ENCODE data around the gene HCN2.

HCN2 gene

GRCh38 chr19:572140-572742 is 17.4 kb upstream of the HCN2 start, which contains the start of gene BSG:
Gene BSG (plus strand): TSS chr19:572596. CDS start chr19:572635, 39 bp downstream.
- peak; percentile 98 to 99 (median 98) for DNase-seq
- ChIA-PET CTCF (interaction anchor here (1.0 kb wide), 1 partner anchor 12 kb away, joined by 3 read pairs; no protein-coding TSS in a partner anchor), POLR2A (interaction anchor here (1.4 to 1.5 kb wide), 2 partner anchors 41 to 132 kb away, joined by 3 to 5 read pairs; partner anchors contain the start of gene CDC34)
- Histone ChIP-seq H3K27me3 (replicated peaks in 2 of 5; ENCODE audit: control insufficient read depth in 4 of 5, insufficient read depth in 5 of 5, low read length in 4 of 5) (no peaks in the 10 kb centered on the region), H3K4me3 (ENCODE audit: control insufficient read depth in 1 of 7, extremely low read depth in 1 of 7, insufficient read depth in 4 of 7, low read depth in 2 of 7, low read length in 6 of 7) (peak within 1 kb of the TSS; percentile 71 to 93 (median 81)), H3K27ac (ENCODE audit: insufficient read depth in 1 of 2, low read depth in 1 of 2, low read length in 2 of 2, poor library complexity in 1 of 2, severe bottlenecking in 2 of 2) (peak within 1 kb of the TSS; percentile 61 to 90), H3K4me1 (ENCODE audit: control extremely low read depth in 1 of 4, control insufficient read depth in 4 of 4, insufficient read depth in 4 of 4, low read length in 3 of 4) (peaks cover 0 to 49% (median 36%) of the 10 kb centered on the region in 4 experiments), H3K9me3 (ENCODE audit: control extremely low read depth in 1 of 5, control insufficient read depth in 4 of 5, insufficient read depth in 2 of 5, low read depth in 1 of 5, low read length in 4 of 5) (no peaks in the 10 kb centered on the region), H3K36me3 (ENCODE audit: control insufficient read depth in 4 of 4, insufficient read depth in 4 of 4, low read length in 3 of 4) (peaks cover 0 to 2% (median 0%) of the 10 kb centered on the region in 4 experiments)
- WGBS (ENCODE audit: insufficient coverage): 0% methylated on average over 79 of the region's 79 CpGs

- no peak for DNase-seq
- Histone ChIP-seq H3K36me3 (ENCODE audit: control insufficient read depth in 4 of 4, insufficient read depth in 4 of 4, low read length in 3 of 4) (peaks cover 0 to 7% (median 3%) of the 10 kb centered on the region in 4 experiments), H3K27me3 (replicated peaks in 2 of 5; ENCODE audit: control insufficient read depth in 4 of 5, insufficient read depth in 5 of 5, low read length in 4 of 5) (no peaks in the 10 kb centered on the region), H3K4me3 (ENCODE audit: control insufficient read depth in 1 of 7, extremely low read depth in 1 of 7, insufficient read depth in 4 of 7, low read depth in 2 of 7, low read length in 6 of 7) (peak overlapping the region; percentile 62 to 93 (median 81)), H3K4me1 (ENCODE audit: control extremely low read depth in 1 of 4, control insufficient read depth in 4 of 4, insufficient read depth in 4 of 4, low read length in 3 of 4) (peaks cover 0 to 49% (median 38%) of the 10 kb centered on the region in 4 experiments), H3K27ac (ENCODE audit: insufficient read depth in 1 of 2, low read depth in 1 of 2, low read length in 2 of 2, poor library complexity in 1 of 2, severe bottlenecking in 2 of 2) (peak overlapping the region; percentile 61 to 90), H3K9me3 (ENCODE audit: control extremely low read depth in 1 of 5, control insufficient read depth in 4 of 5, insufficient read depth in 2 of 5, low read depth in 1 of 5, low read length in 4 of 5) (no peaks in the 10 kb centered on the region)
- under 1% methylated on average over 54 of the region's 55 CpGs for WGBS (ENCODE audit: insufficient coverage)
- CTCF ChIA-PET: interaction anchor here (1.0 kb wide), 1 partner anchor 11 kb away, joined by 3 read pairs; no protein-coding TSS in a partner anchor
- POLR2A ChIA-PET: interaction anchor here (1.4 to 1.5 kb wide), 2 partner anchors 41 to 131 kb away, joined by 3 to 5 read pairs; partner anchors contain the start of gene CDC34
Observed at GRCh38 chr19:572743-573518, 16.8 kb upstream of the HCN2 start.

GRCh38 chr19:573519-573825 is 16.2 kb upstream of the HCN2 start:
- CTCF ChIA-PET: interaction anchor here (3.5 kb wide), 1 partner anchor 12 kb away, joined by 28 read pairs; no protein-coding TSS in a partner anchor
- Histone ChIP-seq H3K4me3 (ENCODE audit: control insufficient read depth in 1 of 7, extremely low read depth in 1 of 7, insufficient read depth in 4 of 7, low read depth in 2 of 7, low read length in 6 of 7) (peak overlapping the region; percentile 62 to 93 (median 81)), H3K27me3 (replicated peaks in 2 of 5; ENCODE audit: control insufficient read depth in 4 of 5, insufficient read depth in 5 of 5, low read length in 4 of 5) (no peaks in the 10 kb centered on the region), H3K4me1 (ENCODE audit: control extremely low read depth in 1 of 4, control insufficient read depth in 4 of 4, insufficient read depth in 4 of 4, low read length in 3 of 4) (peaks cover 0 to 49% (median 38%) of the 10 kb centered on the region in 4 experiments), H3K9me3 (ENCODE audit: control extremely low read depth in 1 of 5, control insufficient read depth in 4 of 5, insufficient read depth in 2 of 5, low read depth in 1 of 5, low read length in 4 of 5) (no peaks in the 10 kb centered on the region), H3K27ac (ENCODE audit: insufficient read depth in 1 of 2, low read depth in 1 of 2, low read length in 2 of 2, poor library complexity in 1 of 2, severe bottlenecking in 2 of 2) (peak overlapping the region in 1 of 2 experiments; percentile 90), H3K36me3 (ENCODE audit: control insufficient read depth in 4 of 4, insufficient read depth in 4 of 4, low read length in 3 of 4) (peaks cover 0 to 11% (median 4%) of the 10 kb centered on the region in 4 experiments)
- 6% methylated on average over 12 of the region's 15 CpGs for WGBS (ENCODE audit: insufficient coverage)
- POLR2A ChIA-PET: no interaction called here
- peak in 2 of 3 donors; percentile 39 to 43 for DNase-seq

- POLR2A ChIA-PET: interaction anchor here (0.6 kb wide), 1 partner anchor 19 kb away, joined by 3 read pairs; no protein-coding TSS in a partner anchor
- H3K4me3 ChIP-seq (ENCODE audit: control insufficient read depth in 1 of 7, extremely low read depth in 1 of 7, insufficient read depth in 4 of 7, low read depth in 2 of 7, low read length in 6 of 7): peak overlapping the region in 2 of 7 experiments; percentile 16 to 35
- DNase-seq: peak in 2 of 3 donors; percentile 48 to 66
- H3K27me3 ChIP-seq (replicated peaks in 2 of 5; ENCODE audit: control insufficient read depth in 4 of 5, insufficient read depth in 5 of 5, low read length in 4 of 5): no peaks in the 10 kb centered on the region
- 73% methylated on average over 23 of the region's 32 CpGs for WGBS (ENCODE audit: insufficient coverage)
- no peaks in the 10 kb centered on the region for H3K9me3 ChIP-seq (ENCODE audit: control extremely low read depth in 1 of 5, control insufficient read depth in 4 of 5, insufficient read depth in 2 of 5, low read depth in 1 of 5, low read length in 4 of 5)
- H3K36me3 ChIP-seq (ENCODE audit: control insufficient read depth in 4 of 4, insufficient read depth in 4 of 4, low read length in 3 of 4): peaks cover 0 to 23% (median 7%) of the 10 kb centered on the region in 4 experiments
- H3K4me1 ChIP-seq (ENCODE audit: control extremely low read depth in 1 of 4, control insufficient read depth in 4 of 4, insufficient read depth in 4 of 4, low read length in 3 of 4): peaks cover 0 to 49% (median 38%) of the 10 kb centered on the region in 4 experiments
- H3K27ac ChIP-seq (ENCODE audit: insufficient read depth in 1 of 2, low read depth in 1 of 2, low read length in 2 of 2, poor library complexity in 1 of 2, severe bottlenecking in 2 of 2): peak overlapping the region in 1 of 2 experiments; percentile 54
- CTCF ChIA-PET: interaction anchor here (1.0 to 3.5 kb wide), 2 partner anchors 8 to 11 kb away, joined by 3 to 28 read pairs; no protein-coding TSS in a partner anchor
Observed at GRCh38 chr19:574658-575526, 14.8 kb upstream of the HCN2 start.

- Histone ChIP-seq H3K4me3 (ENCODE audit: control insufficient read depth in 1 of 7, extremely low read depth in 1 of 7, insufficient read depth in 4 of 7, low read depth in 2 of 7, low read length in 6 of 7) (peak overlapping the region in 1 of 7 experiments; percentile 19), H3K36me3 (ENCODE audit: control insufficient read depth in 4 of 4, insufficient read depth in 4 of 4, low read length in 3 of 4) (peaks cover 0 to 31% (median 13%) of the 10 kb centered on the region in 4 experiments), H3K27me3 (replicated peaks in 2 of 5; ENCODE audit: control insufficient read depth in 4 of 5, insufficient read depth in 5 of 5, low read length in 4 of 5) (no peaks in the 10 kb centered on the region), H3K9me3 (ENCODE audit: control extremely low read depth in 1 of 5, control insufficient read depth in 4 of 5, insufficient read depth in 2 of 5, low read depth in 1 of 5, low read length in 4 of 5) (no peaks in the 10 kb centered on the region), H3K4me1 (ENCODE audit: control extremely low read depth in 1 of 4, control insufficient read depth in 4 of 4, insufficient read depth in 4 of 4, low read length in 3 of 4) (peaks cover 0 to 45% (median 35%) of the 10 kb centered on the region in 4 experiments), H3K27ac (ENCODE audit: insufficient read depth in 1 of 2, low read depth in 1 of 2, low read length in 2 of 2, poor library complexity in 1 of 2, severe bottlenecking in 2 of 2) (no peak overlapping the region)
- WGBS (ENCODE audit: insufficient coverage): 88% methylated on average over 28 of the region's 38 CpGs
- ChIA-PET POLR2A (interaction anchor here (0.6 kb wide), 1 partner anchor 20 kb away, joined by 3 read pairs; no protein-coding TSS in a partner anchor), CTCF (interaction anchor here (1.0 to 3.5 kb wide), 2 partner anchors 7 to 10 kb away, joined by 3 to 28 read pairs; no protein-coding TSS in a partner anchor)
- DNase-seq: no peak
Observed at GRCh38 chr19:575527-576506, 13.9 kb upstream of the HCN2 start.

Measured in common myeloid progenitor, CD34-positive (primary cell).